Skeletal muscle satellite cell (primary cell): Measurements from ENCODE around the gene PARD3.

ENCODE experiments used
- H3K27me3 ChIP-seq: 2 replicates; pipeline ENCODE4 v1.7.0; 2013; ENCODE audit warnings: low read length; ENCODE audit not compliant: control insufficient read depth, insufficient read depth
- H3K36me3 ChIP-seq: 2 replicates; pipeline ENCODE4 v1.7.0; 2013; ENCODE audit warnings: mild to moderate bottlenecking, control low read depth, low read length; ENCODE audit not compliant: insufficient read depth
- H3K4me1 ChIP-seq: 2 replicates; pipeline ENCODE4 v1.7.0; 2013; ENCODE audit warnings: low read length; ENCODE audit not compliant: control insufficient read depth, insufficient read depth
- H3K4me2 ChIP-seq: 2 replicates; pipeline ENCODE4 v1.7.0; 2013; ENCODE audit warnings: mild to moderate bottlenecking, low read length
- H3K4me3 ChIP-seq: 2 replicates; pipeline ENCODE4 v1.7.0; 2013; ENCODE audit warnings: low read length
- H3K9ac ChIP-seq: 2 replicates; pipeline ENCODE4 v1.7.0; 2013; ENCODE audit warnings: mild to moderate bottlenecking, low read depth, low read length, moderate library complexity
- H3K9me3 ChIP-seq: replicated peaks from 2 replicates; pipeline ENCODE4 v1.7.0; 2013; ENCODE audit warnings: mild to moderate bottlenecking, control low read depth, low read length

The PARD3 gene

GRCh38 chr10:34087095-34087418 is 728.0 kb downstream of the PARD3 start:
- H3K9ac ChIP-seq: no peak overlapping the region
- H3K36me3 ChIP-seq: no peaks in the 10 kb centered on the region
- H3K4me2 ChIP-seq: no peak overlapping the region
- no peaks in the 10 kb centered on the region for H3K4me1 ChIP-seq
- no peak overlapping the region for H3K4me3 ChIP-seq
- peaks cover 6% of the 10 kb centered on the region for H3K27me3 ChIP-seq
- peaks cover 7% of the 10 kb centered on the region for H3K9me3 ChIP-seq

- H3K27me3 ChIP-seq: no peaks in the 10 kb centered on the region
- H3K4me2 ChIP-seq: no peak overlapping the region
- peaks cover 7% of the 10 kb centered on the region for H3K9me3 ChIP-seq
- peaks cover 9% of the 10 kb centered on the region for H3K4me1 ChIP-seq
- H3K36me3 ChIP-seq: no peaks in the 10 kb centered on the region
- no peak overlapping the region for H3K9ac ChIP-seq
- no peak overlapping the region for H3K4me3 ChIP-seq
Measured at GRCh38 chr10:34083567-34083966, 731.5 kb downstream of the PARD3 start.

- H3K27me3 ChIP-seq: no peaks in the 10 kb centered on the region
- H3K4me3 ChIP-seq: no peak overlapping the region
- H3K9ac ChIP-seq: no peak overlapping the region
- H3K4me2 ChIP-seq: no peak overlapping the region
- peaks cover 13% of the 10 kb centered on the region for H3K4me1 ChIP-seq
- no peaks in the 10 kb centered on the region for H3K36me3 ChIP-seq
- H3K9me3 ChIP-seq: peaks cover 7% of the 10 kb centered on the region
Measured at GRCh38 chr10:34081948-34082347, 733.1 kb downstream of the PARD3 start.

- Histone ChIP-seq H3K36me3 (no peaks in the 10 kb centered on the region), H3K4me1 (peaks cover 13% of the 10 kb centered on the region), H3K27me3 (no peaks in the 10 kb centered on the region), H3K4me2 (no peak overlapping the region), H3K9me3 (peaks cover 7% of the 10 kb centered on the region), H3K9ac (no peak overlapping the region), H3K4me3 (no peak overlapping the region)
Measured at GRCh38 chr10:34081347-34081743, 733.8 kb downstream of the PARD3 start.

- H3K4me2 ChIP-seq: no peak overlapping the region
- H3K4me1 ChIP-seq: peaks cover 13% of the 10 kb centered on the region
- H3K36me3 ChIP-seq: no peaks in the 10 kb centered on the region
- no peak overlapping the region for H3K4me3 ChIP-seq
- no peaks in the 10 kb centered on the region for H3K27me3 ChIP-seq
- H3K9ac ChIP-seq: no peak overlapping the region
- peaks cover 7% of the 10 kb centered on the region for H3K9me3 ChIP-seq
Measured at GRCh38 chr10:34080485-34081346, 734.4 kb downstream of the PARD3 start.

- Histone ChIP-seq H3K4me3 (no peak overlapping the region), H3K4me1 (peaks cover 13% of the 10 kb centered on the region), H3K4me2 (no peak overlapping the region), H3K9ac (no peak overlapping the region), H3K36me3 (no peaks in the 10 kb centered on the region), H3K9me3 (peaks cover 7% of the 10 kb centered on the region), H3K27me3 (no peaks in the 10 kb centered on the region)
Measured at GRCh38 chr10:34079702-34080484, 735.2 kb downstream of the PARD3 start.

- Histone ChIP-seq H3K9ac (no peak overlapping the region), H3K27me3 (no peaks in the 10 kb centered on the region), H3K9me3 (peaks cover 5% of the 10 kb centered on the region), H3K4me2 (no peak overlapping the region), H3K4me3 (no peak overlapping the region), H3K36me3 (no peaks in the 10 kb centered on the region), H3K4me1 (peaks cover 13% of the 10 kb centered on the region)
Measured at GRCh38 chr10:34078745-34079470, 736.2 kb downstream of the PARD3 start.

GRCh38 chr10:34078017-34078744 is 736.9 kb downstream of the PARD3 start:
- no peak overlapping the region for H3K4me2 ChIP-seq
- no peak overlapping the region for H3K4me3 ChIP-seq
- H3K4me1 ChIP-seq: peaks cover 13% of the 10 kb centered on the region
- H3K36me3 ChIP-seq: no peaks in the 10 kb centered on the region
- H3K9ac ChIP-seq: no peak overlapping the region
- H3K27me3 ChIP-seq: no peaks in the 10 kb centered on the region
- H3K9me3 ChIP-seq: no peaks in the 10 kb centered on the region

GRCh38 chr10:34076443-34076842 is 738.7 kb downstream of the PARD3 start:
- Histone ChIP-seq H3K9me3 (no peaks in the 10 kb centered on the region), H3K4me2 (no peak overlapping the region), H3K27me3 (no peaks in the 10 kb centered on the region), H3K4me3 (no peak overlapping the region), H3K9ac (no peak overlapping the region), H3K4me1 (peaks cover 13% of the 10 kb centered on the region), H3K36me3 (no peaks in the 10 kb centered on the region)

GRCh38 chr10:34075254-34075926 is 739.7 kb downstream of the PARD3 start:
- H3K4me2 ChIP-seq: no peak overlapping the region
- no peak overlapping the region for H3K4me3 ChIP-seq
- no peaks in the 10 kb centered on the region for H3K36me3 ChIP-seq
- peaks cover 13% of the 10 kb centered on the region for H3K4me1 ChIP-seq
- no peak overlapping the region for H3K9ac ChIP-seq
- no peaks in the 10 kb centered on the region for H3K27me3 ChIP-seq
- H3K9me3 ChIP-seq: no peaks in the 10 kb centered on the region
